Measurements from ENCODE around the gene CFAP65. TPM values are rescaled to one million over a fixed set of nuclear protein-coding genes. Genes with fewer than 3 reads are reported as not detected.

Gene CFAP65, protein sequence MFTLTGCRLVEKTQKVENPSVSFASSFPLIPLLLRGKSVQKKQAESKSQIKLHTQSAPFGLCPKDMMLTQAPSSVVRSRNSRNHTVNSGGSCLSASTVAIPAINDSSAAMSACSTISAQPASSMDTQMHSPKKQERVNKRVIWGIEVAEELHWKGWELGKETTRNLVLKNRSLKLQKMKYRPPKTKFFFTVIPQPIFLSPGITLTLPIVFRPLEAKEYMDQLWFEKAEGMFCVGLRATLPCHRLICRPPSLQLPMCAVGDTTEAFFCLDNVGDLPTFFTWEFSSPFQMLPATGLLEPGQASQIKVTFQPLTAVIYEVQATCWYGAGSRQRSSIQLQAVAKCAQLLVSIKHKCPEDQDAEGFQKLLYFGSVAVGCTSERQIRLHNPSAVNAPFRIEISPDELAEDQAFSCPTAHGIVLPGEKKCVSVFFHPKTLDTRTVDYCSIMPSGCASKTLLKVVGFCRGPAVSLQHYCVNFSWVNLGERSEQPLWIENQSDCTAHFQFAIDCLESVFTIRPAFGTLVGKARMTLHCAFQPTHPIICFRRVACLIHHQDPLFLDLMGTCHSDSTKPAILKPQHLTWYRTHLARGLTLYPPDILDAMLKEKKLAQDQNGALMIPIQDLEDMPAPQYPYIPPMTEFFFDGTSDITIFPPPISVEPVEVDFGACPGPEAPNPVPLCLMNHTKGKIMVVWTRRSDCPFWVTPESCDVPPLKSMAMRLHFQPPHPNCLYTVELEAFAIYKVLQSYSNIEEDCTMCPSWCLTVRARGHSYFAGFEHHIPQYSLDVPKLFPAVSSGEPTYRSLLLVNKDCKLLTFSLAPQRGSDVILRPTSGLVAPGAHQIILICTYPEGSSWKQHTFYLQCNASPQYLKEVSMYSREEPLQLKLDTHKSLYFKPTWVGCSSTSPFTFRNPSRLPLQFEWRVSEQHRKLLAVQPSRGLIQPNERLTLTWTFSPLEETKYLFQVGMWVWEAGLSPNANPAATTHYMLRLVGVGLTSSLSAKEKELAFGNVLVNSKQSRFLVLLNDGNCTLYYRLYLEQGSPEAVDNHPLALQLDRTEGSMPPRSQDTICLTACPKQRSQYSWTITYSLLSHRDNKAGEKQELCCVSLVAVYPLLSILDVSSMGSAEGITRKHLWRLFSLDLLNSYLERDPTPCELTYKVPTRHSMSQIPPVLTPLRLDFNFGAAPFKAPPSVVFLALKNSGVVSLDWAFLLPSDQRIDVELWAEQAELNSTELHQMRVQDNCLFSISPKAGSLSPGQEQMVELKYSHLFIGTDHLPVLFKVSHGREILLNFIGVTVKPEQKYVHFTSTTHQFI (N-terminal part only)
- not detected for total RNA-seq

GRCh38 chr2:219041252-219041651 is at the start of gene CFAP65:
Gene CFAP65 (minus strand): TSS chr2:219041516. CDS start chr2:219039048, 2,468 bp downstream.
- ATAC-seq = no peak

DNA sequence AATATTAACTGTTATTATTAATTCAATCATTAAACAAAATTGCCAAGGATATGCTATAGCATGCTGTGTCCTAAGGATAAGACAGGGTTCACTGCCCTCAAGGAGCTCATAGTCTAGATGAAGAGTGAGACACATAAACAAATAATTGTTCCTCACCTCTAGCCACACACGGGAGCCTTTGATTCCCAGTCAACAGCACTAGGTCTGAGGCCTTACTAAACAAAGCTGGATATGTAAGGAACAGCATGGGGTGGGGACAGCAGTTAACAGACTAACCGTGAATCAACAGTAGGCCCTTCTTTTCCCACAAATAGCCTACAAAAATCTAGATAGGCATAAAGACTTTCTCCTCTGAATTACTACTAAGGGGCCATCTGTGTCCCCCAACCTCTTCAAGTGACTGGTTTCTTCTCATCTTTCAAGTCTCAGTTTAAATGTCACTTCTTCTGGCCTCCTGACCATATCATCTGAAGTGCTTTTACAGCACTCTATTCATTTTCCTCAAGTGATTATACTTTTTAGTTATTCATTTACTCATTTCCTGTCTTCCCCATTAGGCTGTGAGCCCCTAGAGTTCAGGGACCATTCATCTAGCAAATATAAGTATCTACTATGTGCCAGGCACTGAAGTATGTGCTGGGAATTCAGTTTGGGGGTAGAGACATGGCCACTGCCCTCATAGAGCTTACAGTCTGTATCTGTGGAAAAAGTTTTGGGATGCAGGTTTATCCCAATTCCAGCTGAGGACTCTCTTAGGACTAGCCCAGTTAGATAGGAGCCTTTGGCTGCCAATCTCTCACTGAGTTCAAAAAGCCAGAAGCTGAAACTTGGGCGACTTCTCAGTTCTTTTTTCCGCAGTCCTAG is 49.4 kb upstream of the CFAP65 start:
- ATAC-seq = no peak

DNA sequence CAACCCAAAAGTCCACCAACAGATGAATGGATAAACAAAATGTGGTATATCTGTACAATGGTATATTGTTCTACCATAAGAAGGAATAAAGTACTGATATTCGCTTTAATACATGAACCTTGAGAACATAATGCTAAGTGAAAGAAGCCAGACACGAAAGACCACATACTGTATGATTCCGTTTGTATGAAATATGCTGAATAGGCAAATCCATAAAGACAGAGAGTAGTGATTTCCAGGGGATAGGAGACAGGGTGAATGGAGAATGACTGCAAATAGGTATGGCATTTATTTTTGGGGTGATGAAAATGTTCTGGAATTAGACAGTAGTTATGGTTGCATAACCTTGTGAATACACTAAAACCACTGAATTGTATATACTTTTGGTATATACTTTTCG is 48.0 kb upstream of the CFAP65 start:
- ATAC-seq = no peak

- ATAC-seq = no peak
Observed at GRCh38 chr2:219087848-219088247, 46.5 kb upstream of the CFAP65 start.

DNA sequence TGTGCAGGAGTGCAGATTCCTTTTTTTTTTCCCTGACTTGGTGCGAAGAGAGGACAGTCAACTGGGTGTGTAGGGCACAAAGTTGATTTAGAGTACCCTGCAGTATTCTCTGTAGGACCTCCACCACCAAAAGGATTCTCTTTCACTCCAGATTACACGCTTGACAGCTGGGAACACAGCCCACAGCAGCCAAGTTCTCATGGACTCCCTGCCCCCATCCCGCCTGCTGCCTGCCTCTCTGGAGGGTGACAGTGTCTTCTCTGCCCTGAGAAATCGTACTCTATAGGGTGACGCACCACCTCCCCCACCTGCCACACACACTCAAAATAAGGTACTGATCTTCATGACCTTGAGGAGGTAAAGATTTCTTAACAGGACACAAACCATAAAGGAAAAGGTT is 46.0 kb upstream of the CFAP65 start:
- no peak for ATAC-seq

DNA sequence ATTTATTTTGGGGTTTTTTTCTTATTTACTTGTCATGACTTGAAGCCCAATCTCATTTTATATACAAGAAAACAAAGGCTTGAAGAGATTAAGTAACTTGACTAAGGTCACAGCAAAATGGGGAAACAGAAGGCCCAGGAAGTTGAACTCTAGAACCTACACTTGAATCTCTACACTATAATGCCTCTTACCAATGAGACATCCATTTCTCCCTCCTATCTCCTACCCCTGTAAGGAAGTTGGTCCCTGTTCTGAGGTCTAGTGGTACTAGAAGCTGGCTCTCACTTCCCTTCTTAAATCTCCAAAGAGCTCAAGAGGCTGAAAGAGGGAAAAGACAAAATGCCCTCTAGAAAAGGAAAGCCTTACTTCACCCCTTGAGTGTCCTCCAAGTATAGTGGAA is 44.9 kb upstream of the CFAP65 start:
- ATAC-seq = no peak

DNA sequence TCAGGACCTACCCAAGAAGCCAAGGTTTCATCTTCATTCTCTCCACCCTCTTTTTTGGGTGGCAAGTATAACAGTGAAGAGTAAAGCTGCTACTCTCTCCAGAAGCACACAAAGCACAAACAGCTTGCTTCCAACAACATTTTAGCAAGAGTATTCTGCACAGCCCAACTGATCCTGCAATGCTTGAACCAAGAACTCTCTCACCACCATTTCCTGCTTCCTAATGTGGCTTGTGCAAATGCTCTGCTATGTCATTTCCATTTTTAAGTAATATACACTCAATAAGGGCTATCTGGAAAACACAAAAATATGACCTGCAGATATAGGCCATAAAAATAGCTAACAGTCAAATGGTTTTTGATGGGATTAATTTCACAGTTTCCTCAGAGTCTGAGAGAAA is 43.5 kb upstream of the CFAP65 start:
- ATAC-seq = no peak

GRCh38 chr2:219082332-219082958 is 41.1 kb upstream of the CFAP65 start:
- ATAC-seq = no peak

DNA sequence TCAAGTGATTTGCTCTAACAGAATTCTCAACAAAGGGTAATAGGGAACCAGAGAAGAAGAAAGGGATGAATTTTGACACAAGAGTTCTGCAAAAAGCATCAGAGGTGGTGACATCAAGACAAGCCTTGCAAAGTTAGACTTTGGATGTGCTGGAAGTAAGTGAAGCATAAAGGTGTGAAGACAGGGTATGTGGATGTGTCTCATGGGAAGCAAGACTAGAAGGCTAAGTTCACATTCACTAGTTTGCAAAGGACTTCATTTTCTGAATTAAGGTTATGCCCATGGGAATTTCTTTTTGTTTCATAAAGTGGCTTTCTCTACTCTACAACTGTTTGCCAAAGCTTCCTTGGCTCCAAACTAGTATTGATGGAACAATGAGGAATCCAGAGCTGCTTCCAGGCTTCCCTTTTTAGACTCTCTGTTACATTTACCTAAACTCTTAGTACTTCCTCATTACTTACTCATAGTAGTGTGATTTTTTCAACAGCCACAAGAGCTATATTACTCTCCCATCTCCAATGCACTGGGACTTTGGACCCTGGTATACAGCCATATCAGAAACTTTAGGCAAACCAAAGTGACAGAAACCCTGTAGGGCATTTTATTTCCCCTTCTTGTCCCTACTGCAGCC is 40.5 kb upstream of the CFAP65 start:
- no peak for ATAC-seq

DNA sequence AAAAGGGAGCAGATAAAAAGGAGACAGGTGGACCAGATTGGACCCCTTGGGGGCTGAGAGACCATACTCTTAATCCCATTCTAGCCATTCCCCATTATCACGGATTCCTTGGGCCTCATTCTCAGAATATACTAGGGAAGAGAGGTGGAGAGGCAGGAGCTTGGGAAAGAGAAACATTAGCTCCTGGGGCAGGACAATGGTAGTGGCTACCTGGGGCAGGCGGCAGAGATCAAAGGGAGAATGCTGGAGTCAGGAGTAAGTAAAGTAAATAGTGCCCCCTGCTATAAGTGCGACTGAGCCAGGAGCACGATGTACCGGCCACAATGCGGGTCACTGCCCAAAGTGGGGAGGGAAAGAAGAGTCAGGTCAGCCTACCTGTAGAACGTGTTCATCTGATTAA is 39.8 kb upstream of the CFAP65 start:
- ATAC-seq = no peak

DNA sequence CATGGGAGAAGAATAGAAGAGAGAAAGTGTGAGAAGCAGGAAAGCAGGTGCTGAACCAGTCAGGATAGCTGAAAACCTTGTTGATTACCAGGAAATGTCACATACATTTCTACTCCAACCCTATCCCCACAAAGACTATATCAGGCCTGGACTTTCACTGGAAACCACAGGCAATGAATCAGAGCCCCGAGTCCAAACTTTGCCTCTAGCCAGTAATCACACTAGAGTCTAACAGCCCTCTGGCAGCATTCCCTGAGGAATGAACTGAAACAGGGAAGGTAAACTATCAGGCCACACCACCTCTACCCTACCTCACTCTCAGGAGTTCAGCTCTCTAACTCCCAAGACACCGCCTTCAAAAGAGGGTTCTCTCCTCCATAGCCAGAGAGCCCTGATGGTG is 38.1 kb upstream of the CFAP65 start:
- ATAC-seq = no peak

- no peak for ATAC-seq
Observed at GRCh38 chr2:219078951-219079350, 37.6 kb upstream of the CFAP65 start.

- no peak for ATAC-seq
Observed at GRCh38 chr2:219078126-219078525, 36.8 kb upstream of the CFAP65 start.

- ATAC-seq = no peak
Observed at GRCh38 chr2:219076253-219076652, 34.9 kb upstream of the CFAP65 start.

DNA sequence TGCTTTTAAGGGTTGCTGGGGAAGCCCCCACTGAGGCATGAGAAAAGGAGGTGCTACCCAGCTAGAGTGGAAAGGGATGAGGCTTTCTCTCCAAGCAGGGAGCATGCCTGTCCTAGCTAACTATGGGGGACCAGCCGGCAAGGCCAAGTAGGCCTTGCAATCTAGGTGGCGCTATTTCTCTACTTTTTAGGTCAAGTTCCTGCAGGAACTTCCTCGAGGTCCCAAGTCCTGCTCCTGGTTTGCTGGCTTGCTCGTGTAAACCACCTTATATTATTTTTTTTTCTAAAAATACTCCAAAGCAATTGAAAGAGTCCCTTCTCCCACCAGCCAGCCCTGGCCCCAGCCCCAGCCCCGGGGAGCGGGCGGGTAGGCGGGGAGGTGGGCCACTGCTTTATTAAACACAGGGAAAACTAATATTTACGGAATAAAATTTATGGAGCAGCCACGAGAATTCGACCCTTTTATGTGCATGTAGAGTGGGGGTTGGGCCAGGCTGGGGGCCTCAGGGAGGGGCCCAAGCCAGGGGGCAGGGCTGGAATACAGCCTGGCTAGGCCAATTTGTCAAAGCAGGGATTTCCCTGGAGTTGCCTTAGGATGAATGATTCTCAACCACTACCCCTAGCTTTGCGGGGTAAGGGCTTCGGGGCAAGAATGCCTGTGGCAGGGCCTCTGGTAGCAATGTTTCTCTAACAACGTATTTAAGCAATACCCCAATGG is 32.3 kb upstream of the CFAP65 start:
- ATAC-seq = no peak

DNA sequence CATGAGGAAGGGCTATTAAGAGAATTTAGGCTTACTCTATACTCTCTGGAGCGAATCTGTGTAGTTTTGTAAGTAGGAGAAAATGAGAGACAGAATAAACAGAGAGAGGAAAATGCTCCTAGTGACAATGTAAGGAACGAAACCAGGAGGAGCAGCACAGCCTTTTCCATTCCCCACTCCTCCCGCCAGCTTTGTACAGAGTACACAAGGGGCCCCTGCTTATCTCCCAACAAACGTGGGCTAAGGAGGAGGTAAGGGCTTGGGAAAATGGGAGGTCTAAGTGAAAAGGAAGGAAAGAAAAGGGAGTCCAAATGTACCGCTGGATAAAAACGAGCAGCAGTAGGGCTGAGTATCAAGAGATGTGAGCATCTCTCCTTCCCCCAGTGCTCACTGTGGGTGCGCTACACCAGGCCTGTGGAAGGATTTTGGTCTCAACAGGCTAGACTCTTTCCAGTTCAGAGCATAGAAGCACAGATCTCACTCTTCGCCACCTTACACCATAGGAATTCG is 31.5 kb upstream of the CFAP65 start:
- ATAC-seq = no peak

DNA sequence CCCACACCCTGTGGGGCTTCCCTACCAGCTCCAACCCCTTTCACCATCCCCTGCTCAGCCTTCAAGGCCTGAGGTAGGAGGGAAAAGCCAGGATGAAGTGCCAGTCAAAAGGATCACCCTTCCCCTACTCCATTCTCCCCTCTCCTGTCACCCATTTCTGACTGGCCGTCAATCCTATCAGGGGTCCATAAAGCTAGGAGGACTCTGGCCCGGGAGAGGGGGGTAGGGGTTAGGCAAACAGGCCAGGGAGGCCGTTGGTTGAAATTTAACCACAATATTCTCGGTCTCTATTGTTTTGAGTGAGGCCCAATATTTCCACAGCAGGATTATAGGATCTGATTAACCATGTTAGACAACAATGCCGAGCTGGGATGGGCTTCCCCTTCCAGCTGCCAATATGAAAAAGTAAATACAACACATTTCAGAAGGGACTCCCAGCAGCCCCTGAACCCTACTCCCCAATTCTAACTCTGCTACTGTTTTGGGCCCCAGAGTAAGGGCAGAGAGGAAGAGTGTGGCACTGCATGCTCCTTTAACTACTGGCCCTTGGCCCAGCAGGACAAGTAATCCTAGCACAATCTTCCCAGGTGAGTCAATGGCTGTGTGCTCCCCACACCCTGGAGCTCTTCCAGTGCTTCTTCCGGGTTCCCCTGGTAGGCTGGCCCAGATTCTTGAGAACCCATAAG is 30.0 kb upstream of the CFAP65 start:
- peak; percentile 91 for ATAC-seq

DNA sequence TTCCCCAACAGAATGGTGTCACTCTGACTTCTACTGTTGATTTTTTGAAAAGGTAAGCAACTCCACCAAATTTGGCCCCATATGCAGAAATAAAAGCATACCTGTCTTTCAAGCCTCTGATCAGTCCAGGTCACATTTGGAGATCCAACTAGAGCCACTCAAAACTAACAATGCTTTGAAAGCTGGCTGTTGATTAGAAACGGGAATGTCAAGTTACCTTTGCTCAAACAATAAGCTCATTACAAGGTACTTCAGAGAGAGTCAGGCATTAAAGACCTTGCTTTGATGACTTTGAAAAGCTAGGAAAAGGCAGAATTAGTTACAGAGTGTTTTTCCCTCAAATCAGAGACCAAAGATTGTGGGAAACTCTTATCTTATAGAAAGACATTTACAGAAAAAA is 24.2 kb upstream of the CFAP65 start:
- no peak for ATAC-seq

DNA sequence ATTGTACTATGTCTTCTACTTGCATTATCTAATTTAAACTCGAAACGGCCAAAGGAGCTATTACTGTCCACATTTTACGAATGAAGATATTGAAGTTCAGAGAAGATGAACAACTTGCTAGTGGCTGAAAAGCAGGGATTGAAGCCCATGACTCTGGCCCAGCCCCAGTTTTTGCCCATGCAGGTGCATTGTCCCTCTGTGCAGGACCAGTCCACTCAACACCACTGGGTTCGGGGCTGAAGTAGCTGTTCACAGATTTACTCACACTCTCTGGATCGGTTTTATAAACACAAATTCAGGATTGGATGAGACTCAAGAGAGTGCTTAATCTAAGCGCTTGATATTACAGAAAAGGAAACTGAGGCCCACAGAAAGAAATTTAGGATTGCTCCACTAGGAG is 20.8 kb upstream of the CFAP65 start:
- ATAC-seq = no peak

All from esophagus mucosa (tissue), 1 donor.